A172 (cell line): ENCODE data around the gene MEAF6. TPM values are rescaled to one million over a fixed set of nuclear protein-coding genes. Genes with fewer than 3 reads are reported as not detected.
"Not testable (repeated sequence)": the region's sequence is repeated elsewhere in the genome, so short reads cannot be mapped to it uniquely, and the experiment has no call there.

Experiments used
- DNase-seq: peaks from one replicate; pipeline ENCODE4 v3.0.0-alpha.2; 2015; ENCODE audit warnings: low spot score
- total RNA-seq: library from RNA; depleted of rRNA; stranded (reverse); fragments of >200 nt; shearing (Covaris generic); gene quantifications from 2 replicates; pipeline ENCODE4 v1.2.3, GENCODE V29; 2014

Gene MEAF6
- total RNA-seq, 1 experiment from 2014 or later = 68.5 TPM

GRCh38 chr1:37532418-37533156, 18.0 kb upstream of the MEAF6 start:
- DNase-seq = not testable (repeated sequence)

DNA sequence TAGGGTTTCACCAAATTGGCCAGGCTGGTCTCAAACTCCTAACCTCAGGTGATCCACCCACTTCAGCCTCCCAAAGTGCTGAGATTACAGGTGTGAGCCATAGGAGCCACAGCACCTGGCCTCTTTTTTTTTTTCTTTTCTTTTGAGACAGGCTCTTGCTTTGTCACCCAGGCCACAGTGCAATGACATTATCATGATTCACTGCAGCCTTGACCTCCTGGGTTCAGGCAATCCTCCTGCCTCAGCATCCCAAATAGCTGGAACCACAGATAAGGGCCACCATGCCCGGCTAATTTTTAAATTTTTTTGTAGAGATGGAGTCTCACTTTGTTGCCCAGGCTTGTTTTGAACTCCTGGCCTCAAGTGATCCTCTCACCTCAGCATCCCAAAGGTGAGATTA, 15.3 kb upstream of the MEAF6 start:
- DNase-seq = not testable (repeated sequence)

DNA sequence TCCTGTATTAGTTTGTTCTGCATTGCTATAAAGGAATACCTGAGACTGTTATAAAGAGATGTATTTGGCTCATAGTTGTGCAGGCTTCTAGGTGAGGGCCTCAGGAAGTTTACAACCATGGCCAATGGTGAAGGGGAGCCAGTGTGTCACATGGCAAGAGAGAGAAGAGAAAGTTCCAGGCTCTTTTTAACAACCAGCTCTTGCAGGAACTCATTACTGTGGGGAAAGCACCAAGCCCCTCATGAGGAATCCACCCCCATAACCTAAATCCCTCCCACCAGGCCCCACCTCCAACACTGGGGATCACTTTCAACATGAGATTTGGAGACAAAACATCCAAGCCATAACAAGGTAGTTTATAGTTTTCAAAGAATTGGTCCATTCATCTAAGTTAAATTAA, 5.0 kb upstream of the MEAF6 start:
- DNase-seq = no peak

- DNase-seq = not testable (repeated sequence)
Measured at GRCh38 chr1:37518929-37519328, 4.4 kb upstream of the MEAF6 start.

DNA sequence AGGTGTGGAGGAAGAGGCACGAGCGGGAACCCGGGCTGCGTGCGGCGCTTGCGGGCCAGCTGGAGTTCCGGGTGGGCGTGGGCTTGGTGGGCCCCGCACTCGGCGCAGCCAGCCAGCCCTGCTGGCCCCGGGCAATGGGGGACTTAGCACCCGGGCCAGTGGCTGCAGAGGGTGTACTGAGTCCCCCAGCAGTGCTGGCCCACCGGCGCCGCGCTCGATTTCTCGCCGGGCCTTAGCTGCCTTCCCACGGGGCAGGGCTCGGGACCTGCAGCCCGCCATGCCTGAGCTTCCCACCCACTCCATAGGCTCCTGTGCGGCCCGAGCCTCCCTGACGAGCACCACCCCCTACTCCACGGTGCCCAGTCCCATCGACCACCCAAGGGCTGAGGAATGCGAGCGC, 3.7 kb upstream of the MEAF6 start:
- not testable (repeated sequence) for DNase-seq

- no peak for DNase-seq
Measured at GRCh38 chr1:37517569-37517968, 3.0 kb upstream of the MEAF6 start.

DNA sequence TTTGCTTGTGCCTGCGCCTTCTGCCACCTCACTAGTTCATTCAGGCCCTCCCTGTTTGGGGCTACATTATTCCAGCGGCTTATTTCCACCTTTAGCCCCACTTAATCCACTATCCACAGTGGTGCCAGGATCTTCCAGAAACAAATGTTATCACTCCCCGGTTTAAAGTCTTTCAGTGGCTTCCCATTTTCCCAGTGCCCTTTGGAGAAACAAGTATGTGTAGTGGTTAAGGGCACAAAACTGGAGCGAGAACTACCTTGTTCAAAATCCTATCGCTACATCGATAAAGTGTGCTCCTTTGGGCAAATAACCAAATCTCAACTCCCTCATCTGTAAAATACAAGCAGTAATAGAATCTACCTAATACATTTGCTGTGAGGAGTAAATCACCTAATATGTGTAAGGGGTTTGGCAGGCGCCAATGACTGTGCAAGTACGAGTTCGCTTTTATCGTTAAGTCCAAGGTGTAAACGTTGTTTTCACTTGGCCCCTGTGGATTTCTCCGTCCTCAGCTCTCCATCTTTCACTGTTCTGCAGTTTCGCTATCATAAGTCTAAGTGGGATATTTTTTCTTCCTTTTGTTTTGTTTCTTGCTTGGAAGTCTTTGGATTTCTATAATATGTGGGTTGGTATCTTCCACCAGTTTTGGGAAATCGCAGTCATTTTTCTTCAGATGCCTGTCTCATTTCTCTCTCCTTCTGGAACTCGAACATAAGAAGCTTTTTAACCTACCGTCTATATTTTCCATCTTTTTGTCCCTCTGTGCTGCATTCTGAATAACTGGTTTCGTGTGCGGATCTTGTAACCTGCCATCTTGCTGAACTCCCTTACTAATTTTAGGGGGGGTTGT, 844 bp upstream of the MEAF6 start:
- DNase-seq = no peak

GRCh38 chr1:37513795-37514349, 694 bp downstream of the MEAF6 start:
- DNase-seq = no peak

DNA sequence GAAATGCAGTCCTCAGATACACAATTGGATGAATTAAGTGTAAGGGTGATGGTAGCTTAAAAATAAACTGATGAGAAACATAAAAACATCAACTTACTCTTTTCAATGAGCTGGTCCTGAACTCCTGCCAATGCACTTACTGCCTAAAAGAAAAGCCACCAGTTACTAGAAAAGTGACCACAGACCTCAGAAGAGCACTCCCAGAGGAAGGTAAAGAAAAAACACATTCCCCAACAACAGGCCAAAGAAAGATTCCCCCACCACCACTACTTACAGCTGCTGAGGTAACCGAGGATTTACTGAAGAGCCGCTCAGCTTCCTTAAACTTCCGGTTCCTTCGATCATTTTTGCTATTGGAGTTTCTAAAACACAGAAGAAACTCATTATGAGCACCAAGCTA, 5.4 kb downstream of the MEAF6 start:
- peak; percentile 33 for DNase-seq

GRCh38 chr1:37506740-37507139, 7.8 kb downstream of the MEAF6 start:
- DNase-seq = no peak

DNA sequence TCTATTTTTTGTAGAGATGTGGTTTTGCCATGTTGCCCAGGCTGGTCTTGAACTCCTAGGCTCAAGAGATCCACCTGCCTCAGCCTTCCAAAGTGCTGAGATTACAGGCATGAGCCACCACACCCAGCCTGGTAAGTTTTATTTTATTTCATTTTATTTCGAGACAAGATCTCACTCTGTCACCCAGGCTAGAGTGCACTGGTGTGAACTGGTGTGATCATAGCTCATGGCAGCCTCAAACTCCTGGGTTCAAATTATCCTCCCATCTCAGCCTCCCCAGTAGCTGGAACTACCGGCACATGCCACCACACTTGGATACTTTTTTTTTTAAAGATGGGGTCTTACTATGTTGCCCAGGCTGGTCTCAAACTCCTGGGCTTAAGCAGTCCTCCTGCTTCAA, 11.8 kb downstream of the MEAF6 start:
- not testable (repeated sequence) for DNase-seq

DNA sequence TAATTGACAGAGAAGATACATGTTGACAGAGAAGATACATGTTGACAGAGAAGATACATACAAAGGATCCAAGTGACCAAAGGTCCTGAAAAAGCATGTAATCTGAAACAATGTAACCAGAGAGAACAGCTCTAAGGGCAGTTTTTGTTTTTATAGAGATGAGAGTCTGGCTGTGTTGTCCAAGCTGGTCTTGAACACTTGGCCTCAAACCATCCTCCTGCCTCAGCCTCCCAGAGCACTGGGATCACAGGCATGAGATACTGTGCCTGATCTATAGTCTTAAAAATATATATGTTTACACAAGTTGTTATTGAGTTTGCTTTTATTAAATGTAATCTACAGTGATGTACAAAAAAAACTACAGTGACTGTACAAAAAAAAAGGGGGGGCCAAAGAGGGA, 12.5 kb downstream of the MEAF6 start:
- DNase-seq = no peak

DNA sequence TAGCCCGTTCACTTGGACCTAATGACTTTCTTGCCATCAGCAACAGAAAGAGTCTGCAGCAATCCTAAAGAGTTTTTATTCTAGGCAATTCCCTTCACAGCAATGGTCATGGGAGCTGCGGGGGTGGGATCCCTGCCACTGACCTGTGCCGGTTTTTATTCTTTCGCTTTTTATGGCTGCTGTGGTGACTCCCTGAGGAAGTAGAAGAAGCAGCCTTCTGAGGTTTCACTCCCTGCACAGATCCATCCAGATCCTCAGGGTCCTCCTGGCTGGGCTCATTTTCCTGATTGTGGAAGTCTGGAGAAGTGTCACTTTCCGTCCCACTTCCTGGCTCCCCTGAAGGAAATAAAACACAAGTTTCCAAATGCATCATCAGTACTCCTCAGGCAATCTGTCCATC, 12.9 kb downstream of the MEAF6 start:
- no peak for DNase-seq

DNA sequence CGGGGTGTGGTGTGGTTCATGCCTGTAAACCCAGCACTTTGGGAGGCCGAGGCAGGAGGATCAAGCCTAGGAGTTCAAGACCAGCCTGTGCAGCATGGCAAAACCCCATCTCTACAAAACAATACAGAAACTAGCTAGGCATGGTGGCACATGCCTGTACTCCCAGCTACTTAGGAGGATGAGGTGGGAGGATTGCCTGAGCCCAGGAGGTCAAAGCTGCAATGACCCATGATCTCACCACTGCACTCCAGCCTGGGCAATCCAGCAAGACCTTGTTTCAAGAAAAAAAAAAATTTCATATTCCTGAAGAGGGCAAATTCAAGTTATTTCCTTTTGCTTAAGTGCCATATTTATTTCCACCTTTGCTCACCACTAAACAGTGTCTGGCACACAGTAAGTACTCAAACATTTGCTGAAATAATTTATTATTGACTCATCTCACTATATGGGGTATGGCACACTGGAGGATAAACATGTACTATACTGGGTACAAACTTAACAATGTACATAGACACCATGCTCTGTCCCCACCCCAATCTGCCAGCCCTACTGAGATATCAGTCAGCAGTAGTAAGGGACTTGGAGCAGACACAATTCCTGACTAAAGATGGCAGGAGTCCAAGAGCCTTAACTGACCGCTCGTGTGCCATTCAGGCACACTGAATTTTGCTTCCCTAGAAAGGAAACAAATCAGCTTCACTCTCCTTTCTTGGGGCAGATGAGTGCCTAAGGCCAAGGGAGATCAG, 15.5 kb downstream of the MEAF6 start:
- peak; percentile 70 for DNase-seq

DNA sequence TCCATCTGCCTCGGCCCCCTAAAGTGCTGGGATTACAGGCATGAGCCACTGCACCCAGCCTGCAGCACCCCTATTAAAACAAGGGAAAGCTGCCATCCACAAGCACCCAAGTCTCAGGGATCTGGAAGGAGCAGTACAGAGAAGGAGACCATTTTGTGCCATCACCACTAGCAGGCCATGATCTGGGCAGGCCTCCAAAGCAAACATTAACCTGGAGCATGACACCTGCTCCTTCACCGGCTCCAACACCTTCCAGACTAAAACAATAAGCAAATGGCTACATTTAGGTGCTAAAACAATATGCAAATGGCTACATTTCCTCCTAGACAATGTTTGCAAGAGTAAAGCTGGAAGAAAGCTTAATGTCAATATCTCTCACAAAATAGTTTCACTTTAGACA, 16.7 kb downstream of the MEAF6 start:
- no peak for DNase-seq

DNA sequence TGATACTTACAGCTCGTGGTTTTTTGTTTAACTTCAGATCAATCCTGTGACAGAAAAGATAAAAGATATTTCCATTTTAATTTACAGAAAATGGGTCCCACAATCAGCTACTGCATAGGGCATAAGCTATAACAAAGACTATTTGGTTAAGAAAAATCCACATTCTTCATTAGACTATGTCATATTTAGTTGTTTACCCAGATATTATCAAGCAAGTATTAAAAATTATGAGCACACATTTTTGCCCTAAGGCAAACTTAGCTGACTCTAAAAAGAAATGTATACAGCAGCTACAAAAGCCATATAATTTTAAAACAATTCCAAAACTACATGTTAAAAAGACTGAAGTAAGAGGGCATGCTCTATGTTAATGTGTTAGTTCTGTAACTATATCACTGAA, 18.7 kb downstream of the MEAF6 start:
- no peak for DNase-seq

- DNase-seq = no peak
Measured at GRCh38 chr1:37493336-37494098, 21.0 kb downstream of the MEAF6 start.

DNA sequence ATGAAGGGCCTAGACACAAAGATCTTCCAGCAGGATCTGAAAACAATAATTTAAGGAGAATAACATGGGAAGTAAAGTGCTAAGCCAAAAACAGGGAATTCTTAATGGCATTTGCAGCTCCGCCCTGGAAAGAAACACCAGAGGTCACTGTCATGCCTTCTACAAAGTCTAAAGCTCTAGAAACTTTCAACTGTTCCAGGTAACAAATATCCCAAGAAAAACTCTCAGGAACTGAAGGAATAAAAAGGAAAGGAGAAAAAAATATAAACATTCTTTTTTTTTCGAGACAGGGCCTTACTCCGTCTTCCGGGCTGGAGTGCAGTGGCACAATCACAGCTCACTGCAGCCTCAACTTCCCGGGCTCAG, 27.0 kb downstream of the MEAF6 start:
- DNase-seq = no peak

- DNase-seq = peak; percentile 36
Measured at GRCh38 chr1:37486680-37487618, 27.6 kb downstream of the MEAF6 start.
